KMS-11 (cell line): Measurements from ENCODE around the gene EXOSC9.

ENCODE experiments used
- H2AFZ ChIP-seq: fragments of 200-600 bp; sonication (generic); 2 replicates; pipeline ENCODE4 v1.6.1; 2016; ENCODE audit warnings: antibody characterized with exemption, mixed run types, low read depth
- H3K27ac ChIP-seq: fragments of 200-600 bp; sonication (generic); 2 replicates; pipeline ENCODE4 v1.6.1; 2016; ENCODE audit warnings: mild to moderate bottlenecking, mixed run types
- H3K27me3 ChIP-seq: fragments of 200-600 bp; sonication (generic); 2 replicates; pipeline ENCODE4 v1.6.1; 2017; ENCODE audit warnings: mild to moderate bottlenecking, low read depth, mixed run types, moderate library complexity; ENCODE audit not compliant: insufficient read depth
- H3K36me3 ChIP-seq: fragments of 200-600 bp; sonication (generic); 2 replicates; pipeline ENCODE4 v1.6.1; 2017; ENCODE audit warnings: mild to moderate bottlenecking, mixed run types; ENCODE audit not compliant: insufficient read depth
- H3K4me1 ChIP-seq: fragments of 200-600 bp; sonication (generic); 2 replicates; pipeline ENCODE4 v1.6.1; 2016; ENCODE audit warnings: mild to moderate bottlenecking, low read depth, mixed run types; ENCODE audit not compliant: poor library complexity, severe bottlenecking
- H3K4me2 ChIP-seq: fragments of 200-600 bp; sonication (generic); 2 replicates; pipeline ENCODE4 v1.7.0; 2016; ENCODE audit warnings: mild to moderate bottlenecking, mixed run types
- H3K4me3 ChIP-seq: fragments of 200-600 bp; sonication (generic); IDR thresholded peaks from 2 replicates; pipeline ENCODE4 v1.6.1; 2017; ENCODE audit warnings: low read depth, low read length, mixed read lengths; ENCODE audit not compliant: insufficient read depth
- H3K79me2 ChIP-seq: fragments of 200-600 bp; sonication (generic); 2 replicates; pipeline ENCODE4 v1.6.1; 2016; ENCODE audit warnings: low read depth, mixed run types; ENCODE audit not compliant: insufficient read depth
- H3K9ac ChIP-seq: fragments of 200-600 bp; sonication (generic); 2 replicates; pipeline ENCODE4 v1.6.1; 2016; ENCODE audit warnings: mild to moderate bottlenecking, mixed run types
- H4K20me1 ChIP-seq: fragments of 200-600 bp; sonication (generic); 2 replicates; pipeline ENCODE4 v1.6.1; 2016; ENCODE audit warnings: mild to moderate bottlenecking, mixed run types; ENCODE audit not compliant: insufficient read depth
- CTCF ChIP-seq: fragments of 200-600 bp; sonication (generic); conservative IDR thresholded peaks from 2 replicates; pipeline ENCODE4 v1.6.1; 2017; ENCODE audit warnings: low read depth, mild to moderate bottlenecking, antibody characterized with exemption, low read length, moderate library complexity, mixed read lengths

Gene EXOSC9

DNA sequence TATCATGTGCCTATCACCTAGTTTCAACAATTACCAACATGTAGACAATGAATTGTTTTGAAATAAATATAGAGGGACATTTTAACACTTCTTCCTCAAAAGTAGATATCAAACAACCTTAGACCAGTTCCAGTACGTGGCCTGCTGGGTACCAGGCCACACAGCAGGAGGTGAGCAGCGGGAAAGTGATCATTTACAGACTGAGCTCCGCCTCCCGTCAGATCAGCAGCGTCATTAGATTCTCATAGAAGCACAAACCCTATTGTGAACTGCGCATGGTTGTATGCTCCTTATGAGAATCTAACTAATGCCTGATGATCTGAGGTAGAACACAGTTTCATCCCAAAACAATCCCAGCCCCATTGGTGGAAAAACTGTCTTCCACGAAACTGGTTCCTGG, 62.7 kb downstream of the EXOSC9 start:
- TF ChIP-seq CTCF = no peak

More for the DNA sequence above, 62.7 kb downstream of the EXOSC9 start:
- no peaks in the 10 kb centered on the region for H4K20me1 ChIP-seq
- H3K27me3 ChIP-seq = no peaks in the 10 kb centered on the region
- no peak overlapping the region for H3K9ac ChIP-seq
- H3K79me2 ChIP-seq = no peaks in the 10 kb centered on the region
- no peak overlapping the region for H3K4me2 ChIP-seq
- H3K4me1 ChIP-seq = peaks cover 3% of the 10 kb centered on the region
- no peak overlapping the region for H3K27ac ChIP-seq
- H3K4me3 ChIP-seq = no peak overlapping the region
- H2AFZ ChIP-seq = no peak overlapping the region
- H3K36me3 ChIP-seq = peaks cover 8% of the 10 kb centered on the region
